Smooth muscle cell (in vitro differentiated cells): ENCODE data around the gene GJC2. TPM values are rescaled to one million over a fixed set of nuclear protein-coding genes. Genes with fewer than 3 reads are reported as not detected.

Experiments
- DNase-seq: peaks from one replicate; lab custom pipeline; 2025; ENCODE audit not compliant: unreplicated experiment; lab: John Stamatoyannopoulos, UW
- H2AFZ ChIP-seq: fragments of 200-600 bp; sonication (generic); 2 replicates; pipeline ENCODE4 v1.6.0; 2016; ENCODE audit warnings: antibody characterized with exemption, low read depth, mild to moderate bottlenecking
- H3F3A ChIP-seq: fragments of 200-600 bp; sonication (generic); 2 replicates; pipeline ENCODE4 v1.6.0; 2017; ENCODE audit warnings: antibody characterized with exemption, low read depth
- H3K27ac ChIP-seq: fragments of 200-600 bp; sonication (generic); 2 replicates; pipeline ENCODE4 v1.5.1; 2016; ENCODE audit warnings: low read depth, mild to moderate bottlenecking
- H3K27me3 ChIP-seq: fragments of 200-600 bp; sonication (generic); 2 replicates; pipeline ENCODE4 v1.6.1; 2016; ENCODE audit warnings: low read depth, mild to moderate bottlenecking
- H3K36me3 ChIP-seq: fragments of 200-600 bp; sonication (generic); 2 replicates; pipeline ENCODE4 v1.5.1; 2016; ENCODE audit warnings: low read depth
- H3K4me1 ChIP-seq: fragments of 200-600 bp; sonication (generic); 2 replicates; pipeline ENCODE4 v1.5.1; 2016; ENCODE audit warnings: low read depth
- H3K4me2 ChIP-seq: fragments of 200-600 bp; sonication (generic); 2 replicates; pipeline ENCODE4 v1.6.0; 2016; ENCODE audit warnings: mild to moderate bottlenecking
- H3K4me3 ChIP-seq: fragments of 200-600 bp; sonication (generic); 2 replicates; pipeline ENCODE4 v1.5.1; 2016; ENCODE audit warnings: mild to moderate bottlenecking
- H3K79me2 ChIP-seq: fragments of 200-600 bp; sonication (generic); 2 replicates; pipeline ENCODE4 v1.6.0; 2016; ENCODE audit warnings: low read depth, mild to moderate bottlenecking
- H3K9ac ChIP-seq: fragments of 200-600 bp; sonication (generic); 2 replicates; pipeline ENCODE4 v1.6.0; 2016; ENCODE audit warnings: low read depth
- H3K9me3 ChIP-seq: fragments of 200-600 bp; sonication (generic); replicated peaks from 2 replicates; pipeline ENCODE4 v1.5.1; 2016; ENCODE audit warnings: low read depth
- H4K20me1 ChIP-seq: fragments of 200-600 bp; sonication (generic); 2 replicates; pipeline ENCODE4 v1.6.0; 2016; ENCODE audit warnings: low read depth
- WGBS: methylation state at CpG from one replicate; pipeline ENCODE4 v1.1.7; 2016; ENCODE audit warnings: low lambda C conversion rate; 5-methylcytosine and 5-hydroxymethylcytosine counted together
- polyA plus RNA-seq: library from polyadenylated mRNA; unstranded; fragments of >200 nt; fragmentation: Nextera tagmentation; extraction: Ambion mirVana; gene quantifications from 2 replicates; pipeline ENCODE4 v1.2.1, GENCODE V29; 2016
- total RNA-seq: library from RNA; depleted of rRNA; stranded (reverse); fragments of >200 nt; gene quantifications from 2 replicates; pipeline ENCODE4 v1.2.3, GENCODE V29; 2014
- TF ChIP-seq, protein P1 (sequence below): fragments of 200-600 bp; sonication (generic); IDR thresholded peaks from 2 replicates; pipeline ENCODE4 v1.5.1; 2017; ENCODE audit warnings: borderline replicate concordance, mild to moderate bottlenecking, antibody characterized with exemption; ENCODE audit not compliant: insufficient read depth, poor library complexity, severe bottlenecking

GJC2 gene
- total and polyA plus RNA-seq, 2 experiments from 2014 or later, result 0.29 TPM; not detected in 1

- 70% methylated on average over 20 of the region's 20 CpGs for WGBS
- H3K9me3 ChIP-seq, result no peaks in the 10 kb centered on the region
- H3K4me2 ChIP-seq, result peak overlapping the region; percentile 97
- H3K79me2 ChIP-seq, result peaks cover 12% of the 10 kb centered on the region
- H3K36me3 ChIP-seq, result no peaks in the 10 kb centered on the region
- TF ChIP-seq, protein P1, sequence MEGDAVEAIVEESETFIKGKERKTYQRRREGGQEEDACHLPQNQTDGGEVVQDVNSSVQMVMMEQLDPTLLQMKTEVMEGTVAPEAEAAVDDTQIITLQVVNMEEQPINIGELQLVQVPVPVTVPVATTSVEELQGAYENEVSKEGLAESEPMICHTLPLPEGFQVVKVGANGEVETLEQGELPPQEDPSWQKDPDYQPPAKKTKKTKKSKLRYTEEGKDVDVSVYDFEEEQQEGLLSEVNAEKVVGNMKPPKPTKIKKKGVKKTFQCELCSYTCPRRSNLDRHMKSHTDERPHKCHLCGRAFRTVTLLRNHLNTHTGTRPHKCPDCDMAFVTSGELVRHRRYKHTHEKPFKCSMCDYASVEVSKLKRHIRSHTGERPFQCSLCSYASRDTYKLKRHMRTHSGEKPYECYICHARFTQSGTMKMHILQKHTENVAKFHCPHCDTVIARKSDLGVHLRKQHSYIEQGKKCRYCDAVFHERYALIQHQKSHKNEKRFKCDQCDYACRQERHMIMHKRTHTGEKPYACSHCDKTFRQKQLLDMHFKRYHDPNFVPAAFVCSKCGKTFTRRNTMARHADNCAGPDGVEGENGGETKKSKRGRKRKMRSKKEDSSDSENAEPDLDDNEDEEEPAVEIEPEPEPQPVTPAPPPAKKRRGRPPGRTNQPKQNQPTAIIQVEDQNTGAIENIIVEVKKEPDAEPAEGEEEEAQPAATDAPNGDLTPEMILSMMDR, result no peak
- no peaks in the 10 kb centered on the region for H3K27me3 ChIP-seq
- H3K9ac ChIP-seq, result peak overlapping the region; percentile 85
- H3K4me3 ChIP-seq, result peak overlapping the region; percentile 67
- H3K27ac ChIP-seq, result peak overlapping the region; percentile 100
- no peaks in the 10 kb centered on the region for H3F3A ChIP-seq
- no peak overlapping the region for H2AFZ ChIP-seq
- H3K4me1 ChIP-seq, result peaks cover 13% of the 10 kb centered on the region
- no peaks in the 10 kb centered on the region for H4K20me1 ChIP-seq
- no peak for DNase-seq
Observed at GRCh38 chr1:228164561-228165371, 15.0 kb downstream of the GJC2 start.

DNA sequence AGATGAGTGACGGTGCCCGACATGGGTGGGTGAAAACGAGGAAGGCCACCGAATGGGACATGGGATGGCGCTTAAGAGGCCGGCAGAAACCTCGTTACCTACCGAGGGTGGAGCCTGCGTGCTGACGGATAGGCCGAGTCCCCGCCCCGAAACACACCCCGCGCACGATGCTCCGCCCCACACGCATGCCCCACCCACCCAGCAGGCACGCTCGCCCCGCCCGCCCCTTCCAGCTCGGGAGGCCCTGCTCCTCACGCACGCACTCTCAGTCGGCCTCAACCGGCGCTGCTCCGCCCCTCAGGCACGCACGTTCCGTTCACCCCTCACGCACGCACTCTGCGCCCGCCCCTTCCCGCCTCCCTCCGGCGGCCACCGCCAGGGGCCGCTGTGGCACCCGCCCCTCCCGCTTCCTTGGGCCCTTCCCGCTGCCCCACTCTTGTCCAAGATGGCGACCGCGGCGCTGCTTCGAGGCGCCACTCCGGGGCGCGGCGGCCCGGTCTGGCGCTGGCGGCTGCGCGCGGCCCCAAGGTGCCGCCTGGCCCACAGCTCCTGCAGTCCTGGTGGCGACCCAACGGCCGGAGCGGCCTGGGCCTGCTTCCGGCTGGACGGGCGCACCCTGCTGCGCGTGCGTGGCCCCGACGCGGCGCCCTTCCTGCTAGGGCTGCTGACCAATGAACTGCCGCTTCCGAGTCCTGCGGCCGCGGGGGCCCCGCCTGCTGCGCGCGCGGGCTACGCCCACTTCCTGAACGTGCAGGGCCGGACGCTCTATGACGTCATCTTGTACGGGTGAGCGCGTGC lies 15.8 kb downstream of the GJC2 start, which contains the start of gene IBA57:
Gene IBA57 (plus strand): TSS at position 433 of the 798 bp plus-strand sequence. CDS start 13 bp downstream, at position 446.
- peak within 1 kb of the TSS; percentile 97 for H3K4me3 ChIP-seq
- H3K4me1 ChIP-seq, result peaks cover 13% of the 10 kb centered on the region
- H3K27me3 ChIP-seq, result no peaks in the 10 kb centered on the region
- H3K79me2 ChIP-seq, result peaks cover 12% of the 10 kb centered on the region
- H3K9me3 ChIP-seq, result no peaks in the 10 kb centered on the region
- no peaks in the 10 kb centered on the region for H3K36me3 ChIP-seq
- H4K20me1 ChIP-seq, result no peaks in the 10 kb centered on the region
- H3K27ac ChIP-seq, result peak within 1 kb of the TSS; percentile 100
- no peak within 1 kb of the TSS for H2AFZ ChIP-seq
- under 1% methylated on average over 59 of the region's 93 CpGs for WGBS
- peak within 1 kb of the TSS; percentile 97 for H3K4me2 ChIP-seq
- peak within 1 kb of the TSS; percentile 97 for H3K9ac ChIP-seq
- H3F3A ChIP-seq, result no peaks in the 10 kb centered on the region
- DNase-seq, result peak; percentile 98
- TF ChIP-seq, protein P1, result peak; percentile 89

- Histone ChIP-seq H2AFZ (no peak overlapping the region), H3K4me3 (peak overlapping the region; percentile 97), H3K79me2 (peaks cover 12% of the 10 kb centered on the region), H3K4me2 (peak overlapping the region; percentile 94), H3F3A (no peaks in the 10 kb centered on the region), H3K27ac (peak overlapping the region; percentile 100), H3K27me3 (no peaks in the 10 kb centered on the region), H4K20me1 (no peaks in the 10 kb centered on the region), H3K9ac (peak overlapping the region; percentile 97), H3K4me1 (peaks cover 13% of the 10 kb centered on the region), H3K36me3 (no peaks in the 10 kb centered on the region), H3K9me3 (no peaks in the 10 kb centered on the region)
- TF ChIP-seq, protein P1, result peak; percentile 14
- DNase-seq, result peak; percentile 88
- WGBS, result 30% methylated on average over 22 of the region's 26 CpGs
Observed at GRCh38 chr1:228166170-228166936, 16.6 kb downstream of the GJC2 start.
